ENCODE measurements around the gene COPS7A. TPM values are rescaled to one million over a fixed set of nuclear protein-coding genes. Genes with fewer than 3 reads are reported as not detected.

COPS7A gene
- total and polyA plus RNA-seq, 9 of the 15 experiments (the other 6 are each of a cell fraction or from before 2014, with no cell fraction given): 12.7 to 36.0 (median 24.3) TPM

DNA sequence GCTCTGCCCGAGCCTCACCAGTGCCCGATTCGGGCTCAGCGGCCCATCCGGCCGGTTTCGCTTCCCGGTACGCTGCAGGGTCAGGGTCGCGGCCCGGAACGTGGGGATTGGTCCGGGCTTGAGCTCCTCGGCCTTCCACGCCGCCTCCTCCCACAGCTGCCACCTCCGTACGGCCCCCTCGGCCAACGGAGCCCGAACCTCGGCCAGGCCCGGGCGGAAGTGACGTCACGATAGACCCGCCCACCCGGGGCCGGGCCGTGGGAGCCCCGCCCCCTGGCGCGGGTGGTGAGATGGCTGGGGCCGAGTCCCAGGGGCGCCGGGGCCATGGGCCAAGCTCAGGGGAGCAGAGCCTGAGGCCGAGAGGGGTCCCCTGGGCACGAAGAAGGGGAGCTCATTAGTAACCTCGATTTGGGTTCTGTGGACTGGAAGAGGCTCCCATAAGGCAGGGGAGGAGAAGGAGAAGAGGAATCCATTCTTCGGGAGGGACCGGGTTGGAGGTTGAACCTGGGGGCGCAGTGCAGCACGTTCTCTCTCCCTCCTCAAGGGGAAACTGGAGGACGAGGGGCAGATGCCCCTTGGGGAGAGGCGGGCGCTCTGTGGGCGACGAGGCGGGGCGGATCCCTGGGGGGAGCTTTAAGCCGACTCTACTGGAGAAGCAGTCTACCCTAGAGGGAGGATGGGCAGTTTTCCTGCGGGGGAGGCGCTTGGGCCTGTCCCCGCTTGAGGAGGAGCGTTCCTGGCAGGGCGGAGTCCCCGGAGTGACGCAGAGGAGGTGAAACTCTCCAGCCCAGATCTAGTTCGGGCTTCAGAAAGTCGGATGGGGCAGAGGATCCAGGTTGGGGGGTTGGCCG, 29.3 kb downstream of the COPS7A start, which contains the start of gene MLF2 (continued):
- TF ChIP-seq, protein P1, sequence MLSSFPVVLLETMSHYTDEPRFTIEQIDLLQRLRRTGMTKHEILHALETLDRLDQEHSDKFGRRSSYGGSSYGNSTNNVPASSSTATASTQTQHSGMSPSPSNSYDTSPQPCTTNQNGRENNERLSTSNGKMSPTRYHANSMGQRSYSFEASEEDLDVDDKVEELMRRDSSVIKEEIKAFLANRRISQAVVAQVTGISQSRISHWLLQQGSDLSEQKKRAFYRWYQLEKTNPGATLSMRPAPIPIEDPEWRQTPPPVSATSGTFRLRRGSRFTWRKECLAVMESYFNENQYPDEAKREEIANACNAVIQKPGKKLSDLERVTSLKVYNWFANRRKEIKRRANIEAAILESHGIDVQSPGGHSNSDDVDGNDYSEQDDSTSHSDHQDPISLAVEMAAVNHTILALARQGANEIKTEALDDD (IDR thresholded peaks at IDR 0.05): no peak
- TF ChIP-seq, protein P2, sequence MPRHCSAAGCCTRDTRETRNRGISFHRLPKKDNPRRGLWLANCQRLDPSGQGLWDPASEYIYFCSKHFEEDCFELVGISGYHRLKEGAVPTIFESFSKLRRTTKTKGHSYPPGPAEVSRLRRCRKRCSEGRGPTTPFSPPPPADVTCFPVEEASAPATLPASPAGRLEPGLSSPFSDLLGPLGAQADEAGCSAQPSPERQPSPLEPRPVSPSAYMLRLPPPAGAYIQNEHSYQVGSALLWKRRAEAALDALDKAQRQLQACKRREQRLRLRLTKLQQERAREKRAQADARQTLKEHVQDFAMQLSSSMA (CRISPR knock-in tag; IDR thresholded peaks at IDR 0.05): no peak
- TF ChIP-seq NR2C1 (IDR thresholded peaks at IDR 0.05) (0 out of 2 replicates have a peak, but pooled peaks have one; percentile 2), NR2C1 (tag; IDR thresholded peaks at IDR 0.05) (no peak), ZNF644 (tag; IDR thresholded peaks at IDR 0.05; ENCODE audit: low read depth) (no peak), CCNT2 (IDR thresholded peaks at IDR 0.05; ENCODE audit: borderline replicate concordance, extremely low read depth, insufficient read length, low read depth, low read length) (peak; percentile 29), TAF9B (IDR thresholded peaks at IDR 0.05; ENCODE audit: partially characterized antibody) (peak; percentile 60), ZNF121 (CRISPR knock-in tag; conservative IDR thresholded peaks at IDR 0.05) (no peak), MYNN (IDR thresholded peaks at IDR 0.05) (peak; percentile 74), MYNN (CRISPR knock-in tag; IDR thresholded peaks at IDR 0.05) (no peak), TEAD1 (CRISPR knock-in tag; IDR thresholded peaks at IDR 0.05) (no peak), CREB1 (IDR thresholded peaks at IDR 0.05) (peak; percentile 63), CREB1 (CRISPR knock-in tag; IDR thresholded peaks at IDR 0.05) (peak; percentile 87), ZNF217 (CRISPR knock-in tag; IDR thresholded peaks at IDR 0.05) (no peak), TOE1 (IDR thresholded peaks at IDR 0.05; ENCODE audit: borderline replicate concordance) (peak; percentile 66; the same call in 1 of the 2 replicates), TOE1 (CRISPR knock-in tag; IDR thresholded peaks at IDR 0.05; ENCODE audit: borderline replicate concordance, low read depth) (no peak), KLF13 (tag; IDR thresholded peaks at IDR 0.05; ENCODE audit: borderline replicate concordance, low read depth) (0 out of 2 replicates have a peak, but pooled peaks have one; percentile 61), HMG20A (CRISPR knock-in tag; conservative IDR thresholded peaks at IDR 0.05) (no peak), GABPA (tag; conservative IDR thresholded peaks at IDR 0.05; ENCODE audit: low read depth) (peak; percentile 93), MCM2 (IDR thresholded peaks at IDR 0.05; ENCODE audit: low read depth) (no peak), TCF7 (IDR thresholded peaks at IDR 0.05; ENCODE audit: borderline replicate concordance) (no peak), FIP1L1 (IDR thresholded peaks at IDR 0.05; ENCODE audit: low read depth, low read length, poor library complexity, severe bottlenecking) (no peak), ZNF146 (CRISPR knock-in tag; IDR thresholded peaks at IDR 0.05; ENCODE audit: unreplicated experiment) (no peak)
- TF ChIP-seq, protein P3, sequence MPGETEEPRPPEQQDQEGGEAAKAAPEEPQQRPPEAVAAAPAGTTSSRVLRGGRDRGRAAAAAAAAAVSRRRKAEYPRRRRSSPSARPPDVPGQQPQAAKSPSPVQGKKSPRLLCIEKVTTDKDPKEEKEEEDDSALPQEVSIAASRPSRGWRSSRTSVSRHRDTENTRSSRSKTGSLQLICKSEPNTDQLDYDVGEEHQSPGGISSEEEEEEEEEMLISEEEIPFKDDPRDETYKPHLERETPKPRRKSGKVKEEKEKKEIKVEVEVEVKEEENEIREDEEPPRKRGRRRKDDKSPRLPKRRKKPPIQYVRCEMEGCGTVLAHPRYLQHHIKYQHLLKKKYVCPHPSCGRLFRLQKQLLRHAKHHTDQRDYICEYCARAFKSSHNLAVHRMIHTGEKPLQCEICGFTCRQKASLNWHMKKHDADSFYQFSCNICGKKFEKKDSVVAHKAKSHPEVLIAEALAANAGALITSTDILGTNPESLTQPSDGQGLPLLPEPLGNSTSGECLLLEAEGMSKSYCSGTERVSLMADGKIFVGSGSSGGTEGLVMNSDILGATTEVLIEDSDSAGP (CRISPR knock-in tag; IDR thresholded peaks at IDR 0.05): no peak
- TF ChIP-seq, protein P4, sequence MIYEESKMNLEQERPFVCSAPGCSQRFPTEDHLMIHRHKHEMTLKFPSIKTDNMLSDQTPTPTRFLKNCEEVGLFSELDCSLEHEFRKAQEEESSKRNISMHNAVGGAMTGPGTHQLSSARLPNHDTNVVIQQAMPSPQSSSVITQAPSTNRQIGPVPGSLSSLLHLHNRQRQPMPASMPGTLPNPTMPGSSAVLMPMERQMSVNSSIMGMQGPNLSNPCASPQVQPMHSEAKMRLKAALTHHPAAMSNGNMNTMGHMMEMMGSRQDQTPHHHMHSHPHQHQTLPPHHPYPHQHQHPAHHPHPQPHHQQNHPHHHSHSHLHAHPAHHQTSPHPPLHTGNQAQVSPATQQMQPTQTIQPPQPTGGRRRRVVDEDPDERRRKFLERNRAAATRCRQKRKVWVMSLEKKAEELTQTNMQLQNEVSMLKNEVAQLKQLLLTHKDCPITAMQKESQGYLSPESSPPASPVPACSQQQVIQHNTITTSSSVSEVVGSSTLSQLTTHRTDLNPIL (CRISPR knock-in tag; IDR thresholded peaks at IDR 0.05): no peak

All from K562 (cell line).